Urinary bladder (tissue), 2 donors: Measurements from ENCODE around the gene LPA. TPM values are rescaled to one million over a fixed set of nuclear protein-coding genes. Genes with fewer than 3 reads are reported as not detected.

ENCODE experiments used
- polyA plus RNA-seq: library from polyadenylated mRNA; stranded (reverse); fragments of 200-250 nt; gene quantifications from one replicate; pipeline ENCODE4 v1.2.3, GENCODE V29; 2013
- total RNA-seq: library from RNA; depleted of rRNA; stranded (reverse); fragments of >200 nt; gene quantifications from one replicate; pipeline ENCODE4 v1.2.3, GENCODE V29; 2014
- donor health status: healthy.

The LPA gene
- total and polyA plus RNA-seq, 2 donors, result 0.11 to 4.0 TPM

Other genes with a start within 250 kb of the LPA start
- gene PLG, start 38.0 kb upstream of the LPA start, total RNA-seq, result not detected
- 0.94 TPM for gene PLG, start 38.0 kb upstream of the LPA start, polyA plus RNA-seq